ENCODE results near the gene DAB2. TPM values are rescaled to one million over a fixed set of nuclear protein-coding genes. Genes with fewer than 3 reads are reported as not detected.

The DAB2 gene
- total and polyA plus RNA-seq, 7 donors: 4.1 to 37.1 (median 13.5) TPM

DNA sequence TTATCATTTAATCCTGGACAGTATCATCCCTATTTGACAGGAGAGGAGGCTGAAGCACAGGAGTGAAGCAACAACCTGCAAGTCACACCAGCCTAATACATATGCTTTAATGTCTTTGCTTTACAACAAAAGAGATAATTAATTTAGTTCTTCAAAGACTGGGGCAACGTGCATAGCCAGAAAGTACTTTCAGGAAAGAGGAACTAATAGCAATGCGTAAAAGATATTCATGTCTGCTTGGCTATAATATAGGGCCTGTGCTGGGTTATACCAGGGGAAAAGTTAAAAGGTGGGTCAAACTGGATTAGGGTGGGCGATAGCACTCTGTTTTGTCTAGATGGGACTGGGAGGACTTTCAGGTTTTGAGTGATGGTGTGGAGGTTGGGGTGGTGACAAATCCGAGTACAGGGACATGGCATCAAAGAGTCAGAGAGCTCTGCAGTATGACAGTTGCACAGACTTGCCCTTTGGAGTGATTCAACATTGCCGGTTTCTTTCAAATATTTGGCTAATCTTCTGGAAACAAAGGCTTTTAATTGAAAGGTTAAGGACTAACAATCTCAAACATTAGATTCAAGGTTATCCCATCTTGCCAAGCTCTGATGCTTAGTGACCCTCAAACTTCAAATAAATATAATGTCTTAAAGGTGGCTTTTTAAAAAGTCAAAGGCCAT, 11.9 kb downstream of the DAB2 start:
- intact Hi-C loops (cut with DNase I): loop anchor here in 1 of 2 donors (10.0 kb wide), 1 partner anchor 112 kb away; no protein-coding TSS in a partner anchor
- H3K4me3 ChIP-seq: no peak overlapping the region
- TF ChIP-seq, protein P1, sequence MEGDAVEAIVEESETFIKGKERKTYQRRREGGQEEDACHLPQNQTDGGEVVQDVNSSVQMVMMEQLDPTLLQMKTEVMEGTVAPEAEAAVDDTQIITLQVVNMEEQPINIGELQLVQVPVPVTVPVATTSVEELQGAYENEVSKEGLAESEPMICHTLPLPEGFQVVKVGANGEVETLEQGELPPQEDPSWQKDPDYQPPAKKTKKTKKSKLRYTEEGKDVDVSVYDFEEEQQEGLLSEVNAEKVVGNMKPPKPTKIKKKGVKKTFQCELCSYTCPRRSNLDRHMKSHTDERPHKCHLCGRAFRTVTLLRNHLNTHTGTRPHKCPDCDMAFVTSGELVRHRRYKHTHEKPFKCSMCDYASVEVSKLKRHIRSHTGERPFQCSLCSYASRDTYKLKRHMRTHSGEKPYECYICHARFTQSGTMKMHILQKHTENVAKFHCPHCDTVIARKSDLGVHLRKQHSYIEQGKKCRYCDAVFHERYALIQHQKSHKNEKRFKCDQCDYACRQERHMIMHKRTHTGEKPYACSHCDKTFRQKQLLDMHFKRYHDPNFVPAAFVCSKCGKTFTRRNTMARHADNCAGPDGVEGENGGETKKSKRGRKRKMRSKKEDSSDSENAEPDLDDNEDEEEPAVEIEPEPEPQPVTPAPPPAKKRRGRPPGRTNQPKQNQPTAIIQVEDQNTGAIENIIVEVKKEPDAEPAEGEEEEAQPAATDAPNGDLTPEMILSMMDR (IDR thresholded peaks at IDR 0.05): no peak
- H3K27ac ChIP-seq: no peak overlapping the region
- DNase-seq: no peak
- no peaks in the 10 kb centered on the region for H3K36me3 ChIP-seq (ENCODE audit: insufficient read depth in 1 of 2, low read depth in 1 of 2)
- WGBS, 3 donors: 62 to 73% (median 67%) methylated on average over 5 of the region's 5 CpGs
- peaks cover 24% of the 10 kb centered on the region for H3K4me1 ChIP-seq
- ATAC-seq: no peak
- H3K27me3 ChIP-seq (ENCODE audit: insufficient read depth in 3 of 3, low read length in 2 of 3): no peaks in the 10 kb centered on the region
- H3K9me3 ChIP-seq: no peaks in the 10 kb centered on the region

DNA sequence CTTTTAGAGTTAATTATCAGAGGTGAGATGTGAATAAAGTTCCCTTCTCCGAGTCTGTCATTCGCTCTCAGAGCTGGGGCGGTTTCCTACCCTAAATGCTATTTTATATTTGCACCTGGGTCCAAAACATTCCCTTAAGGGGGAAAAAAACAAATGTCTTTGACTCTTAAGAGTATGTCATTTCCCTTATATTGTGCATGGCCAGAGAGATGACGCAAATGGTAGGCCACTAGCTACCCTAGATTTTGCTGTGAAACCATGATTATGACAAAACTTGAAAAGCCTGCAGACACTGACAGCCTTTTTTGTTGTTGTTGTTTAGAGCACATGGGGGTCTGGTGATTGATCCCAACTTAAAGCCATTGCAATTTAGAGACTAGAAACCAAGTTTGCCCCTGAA, 12.8 kb downstream of the DAB2 start:
- Histone ChIP-seq H3K4me1 (peaks cover 24% of the 10 kb centered on the region), H3K4me3 (no peak overlapping the region), H3K36me3 (ENCODE audit: insufficient read depth in 1 of 2, low read depth in 1 of 2) (no peaks in the 10 kb centered on the region), H3K27ac (peak overlapping the region; percentile 50), H3K9me3 (no peaks in the 10 kb centered on the region), H3K27me3 (ENCODE audit: insufficient read depth in 3 of 3, low read length in 2 of 3) (no peaks in the 10 kb centered on the region)
- intact Hi-C loops (cut with DNase I): loop anchor here in 1 of 2 donors (10.0 kb wide), 1 partner anchor 113 kb away; no protein-coding TSS in a partner anchor
- DNase-seq (no peak), ATAC-seq (no peak)
- WGBS, 3 donors: 70 to 81% (median 80%) methylated on average over 4 of the region's 4 CpGs
- TF ChIP-seq, protein P1 (IDR thresholded peaks at IDR 0.05): no peak

DNA sequence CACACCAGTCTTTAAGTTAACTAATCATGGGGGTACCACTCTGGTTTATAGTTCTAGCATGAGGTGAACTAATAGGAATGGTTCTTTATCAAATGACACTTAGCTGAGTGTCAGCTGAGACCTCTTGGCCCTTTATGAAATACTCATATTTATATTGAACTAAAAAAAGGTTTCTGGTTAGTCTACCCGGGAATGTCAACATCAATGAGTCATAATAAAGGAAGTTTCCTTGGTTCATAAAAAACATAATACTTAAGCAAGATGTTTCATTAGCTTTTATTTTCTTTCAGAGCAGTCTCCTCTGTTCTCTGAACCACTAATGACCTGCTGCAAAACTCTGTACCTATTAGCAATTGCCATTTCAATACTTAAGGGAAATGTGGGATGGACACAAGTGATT, 13.7 kb downstream of the DAB2 start:
- Histone ChIP-seq H3K9me3 (no peaks in the 10 kb centered on the region), H3K27me3 (ENCODE audit: insufficient read depth in 3 of 3, low read length in 2 of 3) (no peaks in the 10 kb centered on the region), H3K27ac (peak overlapping the region; percentile 50), H3K4me1 (peaks cover 24% of the 10 kb centered on the region), H3K4me3 (no peak overlapping the region), H3K36me3 (ENCODE audit: insufficient read depth in 1 of 2, low read depth in 1 of 2) (no peaks in the 10 kb centered on the region)
- DNase-seq (no peak), ATAC-seq (peak in 3 of 4 donors; percentile 23 to 41 (median 23))
- intact Hi-C loops (cut with DNase I): loop anchor here in 1 of 2 donors (10.0 kb wide), 1 partner anchor 114 kb away; no protein-coding TSS in a partner anchor
- 13 to 33% (median 16%) methylated on average over 1 of the region's 1 CpG for WGBS, 3 donors
- TF ChIP-seq, protein P1 (IDR thresholded peaks at IDR 0.05): no peak

DNA sequence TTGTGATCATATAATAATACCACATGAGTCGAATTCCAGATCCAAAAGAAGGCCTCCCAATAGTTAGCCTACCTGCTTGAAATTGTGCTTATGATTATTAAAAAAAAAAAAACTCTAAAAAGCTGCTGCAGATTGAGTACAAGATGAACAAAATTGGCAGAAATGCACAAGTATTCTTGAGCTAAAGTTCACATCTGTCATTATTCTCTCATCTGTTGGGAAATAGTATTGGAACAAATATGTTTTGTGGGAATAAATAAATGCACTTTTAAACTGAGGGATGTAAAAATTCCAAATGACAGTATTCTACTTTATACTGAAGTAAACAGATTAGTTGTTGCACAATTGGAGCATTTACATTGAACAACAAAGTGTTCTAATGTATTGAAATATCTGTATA, 15.7 kb downstream of the DAB2 start:
- ATAC-seq (no peak), DNase-seq (no peak)
- TF ChIP-seq, protein P1 (IDR thresholded peaks at IDR 0.05): no peak
- Histone ChIP-seq H3K27me3 (ENCODE audit: insufficient read depth in 3 of 3, low read length in 2 of 3) (no peaks in the 10 kb centered on the region), H3K9me3 (no peaks in the 10 kb centered on the region), H3K4me1 (peaks cover 24% of the 10 kb centered on the region), H3K4me3 (no peak overlapping the region), H3K27ac (no peak overlapping the region), H3K36me3 (ENCODE audit: insufficient read depth in 1 of 2, low read depth in 1 of 2) (no peaks in the 10 kb centered on the region)
- WGBS, 3 donors: 68 to 87% (median 83%) methylated on average over 1 of the region's 1 CpG
- intact Hi-C loops (cut with DNase I): no loop called here

Data from psoas muscle (tissue), 8 donors.